Thyroid gland (tissue), 4 donors: ENCODE results near the gene SH3BP4. TPM values are rescaled to one million over a fixed set of nuclear protein-coding genes. Genes with fewer than 3 reads are reported as not detected.

Experiments
- DNase-seq, 2 donors: peaks; one replicate each; pipeline ENCODE4 v3.0.0-alpha.2; 2019
- H3K27ac ChIP-seq, 3 donors: fragments of 200-600 bp; sonication (generic); 1 replicate in 2 of 3; 2 replicates in 1 of 3; pipeline ENCODE4 v1.5.1; 2016 to 2019; ENCODE audit warnings: mild to moderate bottlenecking in 1 of 3, moderate library complexity in 1 of 3
- H3K27me3 ChIP-seq: fragments of 200-600 bp; sonication (generic); one replicate; pipeline ENCODE4 v1.5.1; 2019
- H3K36me3 ChIP-seq, 2 donors: fragments of 200-600 bp; sonication (generic); one replicate each; pipeline ENCODE4 v1.5.1; 2016 to 2019
- H3K4me1 ChIP-seq, 2 donors: fragments of 200-600 bp; sonication (generic); one replicate each; pipeline ENCODE4 v1.5.1; 2017 to 2019
- H3K4me3 ChIP-seq, 3 donors: fragments of 200-600 bp; sonication (generic); replicated peaks in 1 of 3; 1 replicate in 2 of 3; 2 replicates in 1 of 3; pipeline ENCODE4 v1.5.1; 2016; ENCODE audit warnings: mild to moderate bottlenecking in 1 of 3
- H3K9me3 ChIP-seq: fragments of 200-600 bp; sonication (generic); one replicate; pipeline ENCODE4 v1.5.1; 2017
- POLR2A ChIP-seq, 2 donors: fragments of 450-650 bp; IDR thresholded peaks; one replicate each; pipeline ENCODE4 v1.6.1; 2017; ENCODE audit warnings: antibody characterized with exemption in 2 of 2, mild to moderate bottlenecking in 2 of 2, moderate library complexity in 1 of 2
- WGBS, 2 donors: methylation state at CpG; one replicate each; pipeline ENCODE4 v1.1.5; 2017; 5-methylcytosine and 5-hydroxymethylcytosine counted together
- intact Hi-C: fragments of 100-400 bp; cut with DNase I; formaldehyde crosslinking; loops from one replicate; pipeline ENCODE4 v1.15.1; 2023
- total RNA-seq, 4 donors: library from RNA; depleted of rRNA; stranded (reverse); fragments of >200 nt; gene quantifications; one replicate each; pipeline ENCODE4 v1.2.3, GENCODE V29; 2016
- TF ChIP-seq, protein P1 (sequence below), 6 experiments: fragments of 200-600 bp in 3 of 6; fragments of 450-650 bp in 3 of 6; sonication (generic) in 3 of 6; IDR thresholded peaks; one replicate each; pipeline ENCODE4 v1.5.1; 2016 to 2019; ENCODE audit warnings: antibody characterized with exemption in 6 of 6, mild to moderate bottlenecking in 2 of 6, inconsistent platforms in 1 of 6, moderate library complexity in 1 of 6

SH3BP4 gene
- total RNA-seq, 4 donors from 2014 or later = 36.9 to 64.6 (median 47.9) TPM

DNA sequence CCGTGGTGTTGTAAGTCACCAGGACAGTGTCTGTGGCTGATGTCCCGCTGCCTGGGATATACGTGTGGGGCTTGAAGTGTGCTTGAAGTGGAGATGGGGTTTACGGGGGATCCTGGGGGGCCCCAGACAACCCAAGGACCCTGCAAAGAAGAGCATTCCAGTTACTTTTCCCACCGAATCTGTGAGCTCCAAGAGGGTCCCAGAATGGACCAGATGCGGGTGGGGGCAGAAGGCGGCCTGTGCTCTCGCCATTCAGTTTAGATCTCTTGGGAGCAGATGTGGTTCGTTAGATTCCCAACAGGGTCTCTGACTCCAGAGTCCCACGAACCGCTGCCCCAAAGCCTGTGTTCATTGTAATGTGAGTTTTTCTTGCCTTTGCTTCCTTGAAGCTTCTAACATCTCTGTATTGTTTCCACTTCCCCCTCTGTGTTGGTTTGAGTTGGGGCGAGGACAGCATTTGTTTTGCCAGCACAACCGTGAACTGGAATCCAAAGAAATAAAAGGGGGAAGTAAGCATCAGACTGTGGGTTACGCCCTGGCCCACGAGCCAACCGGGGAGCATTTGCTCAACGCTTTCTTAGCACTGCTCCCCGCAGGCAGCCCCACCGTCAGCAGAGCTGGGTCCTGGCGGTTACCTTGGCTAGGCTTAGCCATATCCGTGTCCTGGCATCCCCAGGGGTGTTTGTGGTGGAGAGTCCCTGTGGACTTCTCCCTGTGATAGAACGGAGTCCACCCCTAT lies 92.1 kb downstream of the SH3BP4 start:
- Histone ChIP-seq H3K4me3 (no peak overlapping the region), H3K27me3 (no peaks in the 10 kb centered on the region), H3K27ac (no peak overlapping the region), H3K9me3 (no peaks in the 10 kb centered on the region), H3K4me1 (no peaks in the 10 kb centered on the region), H3K36me3 (peaks cover 19 to 20% of the 10 kb centered on the region in 2 donors)
- 84 to 86% methylated on average over 21 of the region's 22 CpGs for WGBS, 2 donors
- no peak for DNase-seq
- TF ChIP-seq, protein P1, sequence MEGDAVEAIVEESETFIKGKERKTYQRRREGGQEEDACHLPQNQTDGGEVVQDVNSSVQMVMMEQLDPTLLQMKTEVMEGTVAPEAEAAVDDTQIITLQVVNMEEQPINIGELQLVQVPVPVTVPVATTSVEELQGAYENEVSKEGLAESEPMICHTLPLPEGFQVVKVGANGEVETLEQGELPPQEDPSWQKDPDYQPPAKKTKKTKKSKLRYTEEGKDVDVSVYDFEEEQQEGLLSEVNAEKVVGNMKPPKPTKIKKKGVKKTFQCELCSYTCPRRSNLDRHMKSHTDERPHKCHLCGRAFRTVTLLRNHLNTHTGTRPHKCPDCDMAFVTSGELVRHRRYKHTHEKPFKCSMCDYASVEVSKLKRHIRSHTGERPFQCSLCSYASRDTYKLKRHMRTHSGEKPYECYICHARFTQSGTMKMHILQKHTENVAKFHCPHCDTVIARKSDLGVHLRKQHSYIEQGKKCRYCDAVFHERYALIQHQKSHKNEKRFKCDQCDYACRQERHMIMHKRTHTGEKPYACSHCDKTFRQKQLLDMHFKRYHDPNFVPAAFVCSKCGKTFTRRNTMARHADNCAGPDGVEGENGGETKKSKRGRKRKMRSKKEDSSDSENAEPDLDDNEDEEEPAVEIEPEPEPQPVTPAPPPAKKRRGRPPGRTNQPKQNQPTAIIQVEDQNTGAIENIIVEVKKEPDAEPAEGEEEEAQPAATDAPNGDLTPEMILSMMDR (IDR thresholded peaks at IDR 0.05) = no peak
- no peak for TF ChIP-seq POLR2A (IDR thresholded peaks at IDR 0.05)
- intact Hi-C loops = no loop called here

GRCh38 chr2:235044501-235045271 lies 92.9 kb downstream of the SH3BP4 start:
- Histone ChIP-seq H3K4me3 (no peak overlapping the region), H3K27me3 (no peaks in the 10 kb centered on the region), H3K36me3 (peaks cover 19 to 20% of the 10 kb centered on the region in 2 donors), H3K9me3 (no peaks in the 10 kb centered on the region), H3K4me1 (no peaks in the 10 kb centered on the region), H3K27ac (no peak overlapping the region)
- intact Hi-C loops = no loop called here
- TF ChIP-seq POLR2A (IDR thresholded peaks at IDR 0.05) = no peak
- TF ChIP-seq, protein P1 (IDR thresholded peaks at IDR 0.05) = no peak
- 89 to 92% methylated on average over 30 to 32 of the region's 32 CpGs for WGBS, 2 donors
- no peak for DNase-seq

- DNase-seq = no peak
- Histone ChIP-seq H3K27me3 (no peaks in the 10 kb centered on the region), H3K27ac (no peak overlapping the region), H3K9me3 (no peaks in the 10 kb centered on the region), H3K4me3 (no peak overlapping the region), H3K36me3 (peaks cover 19 to 20% of the 10 kb centered on the region in 2 donors), H3K4me1 (peaks cover 0 to 2% of the 10 kb centered on the region in 2 donors)
- no peak for TF ChIP-seq POLR2A (IDR thresholded peaks at IDR 0.05)
- TF ChIP-seq, protein P1 (IDR thresholded peaks at IDR 0.05) = no peak
- intact Hi-C loops = no loop called here
- 84 to 86% methylated on average over 15 of the region's 15 CpGs for WGBS, 2 donors
Measured at GRCh38 chr2:235045336-235045972, 93.6 kb downstream of the SH3BP4 start.

DNA sequence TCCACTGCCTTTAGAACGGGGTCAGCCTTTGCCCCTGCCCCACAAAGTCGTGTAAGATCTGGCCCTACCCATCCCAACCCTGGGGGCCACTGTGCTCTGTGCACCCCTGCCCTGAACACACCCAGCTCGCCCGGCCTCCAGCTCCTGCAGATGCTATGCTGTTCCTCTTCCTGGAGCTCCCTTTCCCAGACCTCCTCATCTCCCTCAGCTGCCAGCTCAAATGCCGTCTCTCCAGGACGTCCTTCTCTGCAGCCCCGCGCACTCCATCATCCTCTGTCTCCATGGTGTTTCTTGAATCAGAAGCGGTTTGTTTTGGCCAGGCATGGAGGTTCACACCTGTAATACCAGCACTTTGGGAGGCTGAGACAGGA lies 94.1 kb downstream of the SH3BP4 start:
- no peak for DNase-seq
- 92% methylated on average over 9 of the region's 9 CpGs for WGBS, 2 donors
- intact Hi-C loops = no loop called here
- H3K36me3 ChIP-seq = peaks cover 19% of the 10 kb centered on the region in 2 donors
- H3K27me3 ChIP-seq = no peaks in the 10 kb centered on the region
- H3K27ac ChIP-seq = no peak overlapping the region
- peaks cover 0 to 7% of the 10 kb centered on the region in 2 donors for H3K4me1 ChIP-seq
- H3K4me3 ChIP-seq = no peak overlapping the region
- TF ChIP-seq, protein P1 (IDR thresholded peaks at IDR 0.05) = no peak
- TF ChIP-seq POLR2A (IDR thresholded peaks at IDR 0.05) = no peak
- no peaks in the 10 kb centered on the region for H3K9me3 ChIP-seq
